ENCODE results near the gene TMCO2. TPM values are rescaled to one million over a fixed set of nuclear protein-coding genes. Genes with fewer than 3 reads are reported as not detected.

The TMCO2 gene
- total RNA-seq, 2 experiments from 2014 or later: not detected

GRCh38 chr1:40241362-40241761 lies 6.4 kb upstream of the TMCO2 start:
- Histone ChIP-seq H2AFZ (ENCODE audit: low read length) (no peak overlapping the region), H3K79me2 (ENCODE audit: insufficient read depth, low read depth, low read length) (no peaks in the 10 kb centered on the region), H3K36me3 (ENCODE audit: insufficient read depth, low read length) (peaks cover 36% of the 10 kb centered on the region), H4K20me1 (ENCODE audit: insufficient read depth, low read length) (no peaks in the 10 kb centered on the region), H3K4me1 (ENCODE audit: insufficient read depth, low read length, poor library complexity, severe bottlenecking) (no peaks in the 10 kb centered on the region), H3K9me3 (ENCODE audit: low read length) (no peaks in the 10 kb centered on the region), H3K4me3 (ENCODE audit: low read depth, low read length, poor library complexity, severe bottlenecking) (no peak overlapping the region), H3K27ac (ENCODE audit: low read depth, low read length, poor library complexity, severe bottlenecking) (no peak overlapping the region), H3K4me2 (ENCODE audit: low read length) (no peak overlapping the region), H3K9me2 (ENCODE audit: insufficient read depth, low read length) (no peaks in the 10 kb centered on the region)
- intact Hi-C loops (cut with micrococcal nuclease; ENCODE audit: unreplicated experiment): no loop called here
- DNase-seq (ENCODE audit: low spot score): no peak
- BruUV-seq (replicated peaks): no TSS peak
- POLR2A ChIA-PET: interaction anchor here (0.6 to 2.5 kb wide), 5 partner anchors 9 to 239 kb away, joined by 3 to 7 read pairs (median 3); no protein-coding TSS in a partner anchor
- CTCF ChIA-PET (ENCODE audit: unreplicated experiment): no interaction called here
- TF ChIP-seq, protein P1, sequence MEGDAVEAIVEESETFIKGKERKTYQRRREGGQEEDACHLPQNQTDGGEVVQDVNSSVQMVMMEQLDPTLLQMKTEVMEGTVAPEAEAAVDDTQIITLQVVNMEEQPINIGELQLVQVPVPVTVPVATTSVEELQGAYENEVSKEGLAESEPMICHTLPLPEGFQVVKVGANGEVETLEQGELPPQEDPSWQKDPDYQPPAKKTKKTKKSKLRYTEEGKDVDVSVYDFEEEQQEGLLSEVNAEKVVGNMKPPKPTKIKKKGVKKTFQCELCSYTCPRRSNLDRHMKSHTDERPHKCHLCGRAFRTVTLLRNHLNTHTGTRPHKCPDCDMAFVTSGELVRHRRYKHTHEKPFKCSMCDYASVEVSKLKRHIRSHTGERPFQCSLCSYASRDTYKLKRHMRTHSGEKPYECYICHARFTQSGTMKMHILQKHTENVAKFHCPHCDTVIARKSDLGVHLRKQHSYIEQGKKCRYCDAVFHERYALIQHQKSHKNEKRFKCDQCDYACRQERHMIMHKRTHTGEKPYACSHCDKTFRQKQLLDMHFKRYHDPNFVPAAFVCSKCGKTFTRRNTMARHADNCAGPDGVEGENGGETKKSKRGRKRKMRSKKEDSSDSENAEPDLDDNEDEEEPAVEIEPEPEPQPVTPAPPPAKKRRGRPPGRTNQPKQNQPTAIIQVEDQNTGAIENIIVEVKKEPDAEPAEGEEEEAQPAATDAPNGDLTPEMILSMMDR (conservative IDR thresholded peaks at IDR 0.05; ENCODE audit: low read length): no peak
- no peak for TF ChIP-seq EZH2phosphoT487 (IDR thresholded peaks at IDR 0.05; ENCODE audit: borderline replicate concordance, low read depth, low read length)

GRCh38 chr1:40243351-40243750 lies 4.4 kb upstream of the TMCO2 start:
- Histone ChIP-seq H3K9me3 (ENCODE audit: low read length) (no peaks in the 10 kb centered on the region), H3K4me2 (ENCODE audit: low read length) (no peak overlapping the region), H2AFZ (ENCODE audit: low read length) (no peak overlapping the region), H3K27ac (ENCODE audit: low read depth, low read length, poor library complexity, severe bottlenecking) (no peak overlapping the region), H3K9me2 (ENCODE audit: insufficient read depth, low read length) (no peaks in the 10 kb centered on the region), H4K20me1 (ENCODE audit: insufficient read depth, low read length) (no peaks in the 10 kb centered on the region), H3K4me1 (ENCODE audit: insufficient read depth, low read length, poor library complexity, severe bottlenecking) (no peaks in the 10 kb centered on the region), H3K36me3 (ENCODE audit: insufficient read depth, low read length) (peaks cover 16% of the 10 kb centered on the region), H3K79me2 (ENCODE audit: insufficient read depth, low read depth, low read length) (no peaks in the 10 kb centered on the region), H3K4me3 (ENCODE audit: low read depth, low read length, poor library complexity, severe bottlenecking) (no peak overlapping the region)
- BruUV-seq (replicated peaks): no TSS peak
- DNase-seq (ENCODE audit: low spot score): no peak
- ChIA-PET POLR2A (interaction anchor here (0.8 to 1.4 kb wide), 2 partner anchors 11 to 22 kb away, joined by 4 to 5 read pairs; no protein-coding TSS in a partner anchor), CTCF (ENCODE audit: unreplicated experiment) (no interaction called here)
- no peak for TF ChIP-seq EZH2phosphoT487 (IDR thresholded peaks at IDR 0.05; ENCODE audit: borderline replicate concordance, low read depth, low read length)
- TF ChIP-seq, protein P1 (conservative IDR thresholded peaks at IDR 0.05; ENCODE audit: low read length): no peak
- intact Hi-C loops (cut with micrococcal nuclease; ENCODE audit: unreplicated experiment): no loop called here

DNA sequence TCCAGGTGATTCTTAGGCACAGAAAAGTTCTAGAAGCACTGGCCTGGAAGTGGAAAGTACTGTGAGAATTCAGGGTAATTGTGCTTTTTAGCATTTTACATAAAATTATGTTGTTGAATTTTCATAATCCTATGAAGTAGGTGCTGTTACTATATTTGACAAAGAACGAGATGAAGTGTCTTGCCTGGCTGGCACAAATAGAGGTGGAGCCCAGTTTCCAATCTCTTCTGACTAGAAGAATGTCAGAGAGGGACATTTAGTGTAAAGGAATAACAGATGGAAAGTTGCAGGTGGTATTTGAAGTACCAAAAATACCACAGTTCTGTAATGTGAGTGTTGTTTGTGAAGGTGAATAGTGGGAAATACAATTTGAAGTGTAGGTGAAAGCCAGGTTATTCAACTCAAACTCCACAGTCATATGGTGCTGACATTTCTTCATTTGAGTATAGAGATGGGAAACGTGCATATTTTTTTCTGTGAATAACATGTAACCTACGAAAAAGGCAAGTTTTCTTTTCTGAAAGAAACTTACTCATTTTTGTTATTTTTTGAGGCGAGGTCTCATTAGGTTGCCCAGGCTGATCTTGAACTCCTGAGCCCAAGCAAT lies 3.5 kb upstream of the TMCO2 start:
- ChIA-PET POLR2A (interaction anchor here (1.4 kb wide), 1 partner anchor 12 kb away, joined by 5 read pairs; no protein-coding TSS in a partner anchor), CTCF (ENCODE audit: unreplicated experiment) (no interaction called here)

More for the DNA sequence above, 3.5 kb upstream of the TMCO2 start:
- Histone ChIP-seq H2AFZ (ENCODE audit: low read length) (no peak overlapping the region), H4K20me1 (ENCODE audit: insufficient read depth, low read length) (no peaks in the 10 kb centered on the region; the same call in 1 of the 2 replicates), H3K9me3 (ENCODE audit: low read length) (no peaks in the 10 kb centered on the region), H3K4me2 (ENCODE audit: low read length) (no peak overlapping the region), H3K9me2 (ENCODE audit: insufficient read depth, low read length) (no peaks in the 10 kb centered on the region), H3K36me3 (ENCODE audit: insufficient read depth, low read length) (peaks cover 7% of the 10 kb centered on the region), H3K27ac (ENCODE audit: low read depth, low read length, poor library complexity, severe bottlenecking) (no peak overlapping the region), H3K4me1 (ENCODE audit: insufficient read depth, low read length, poor library complexity, severe bottlenecking) (no peaks in the 10 kb centered on the region), H3K79me2 (ENCODE audit: insufficient read depth, low read depth, low read length) (no peaks in the 10 kb centered on the region), H3K4me3 (ENCODE audit: low read depth, low read length, poor library complexity, severe bottlenecking) (no peak overlapping the region)
- TF ChIP-seq EZH2phosphoT487 (IDR thresholded peaks at IDR 0.05; ENCODE audit: borderline replicate concordance, low read depth, low read length): no peak
- TF ChIP-seq, protein P1 (conservative IDR thresholded peaks at IDR 0.05; ENCODE audit: low read length): no peak
- intact Hi-C loops (cut with micrococcal nuclease; ENCODE audit: unreplicated experiment): no loop called here
- no TSS peak for BruUV-seq (replicated peaks)
- DNase-seq (ENCODE audit: low spot score): no peak

All from OCI-LY7 (cell line).